ENCODE data around the gene TIGAR. TPM values are rescaled to one million over a fixed set of nuclear protein-coding genes. Genes with fewer than 3 reads are reported as not detected.

Gene TIGAR
- total RNA-seq, 1 donor: 11.5 TPM

DNA sequence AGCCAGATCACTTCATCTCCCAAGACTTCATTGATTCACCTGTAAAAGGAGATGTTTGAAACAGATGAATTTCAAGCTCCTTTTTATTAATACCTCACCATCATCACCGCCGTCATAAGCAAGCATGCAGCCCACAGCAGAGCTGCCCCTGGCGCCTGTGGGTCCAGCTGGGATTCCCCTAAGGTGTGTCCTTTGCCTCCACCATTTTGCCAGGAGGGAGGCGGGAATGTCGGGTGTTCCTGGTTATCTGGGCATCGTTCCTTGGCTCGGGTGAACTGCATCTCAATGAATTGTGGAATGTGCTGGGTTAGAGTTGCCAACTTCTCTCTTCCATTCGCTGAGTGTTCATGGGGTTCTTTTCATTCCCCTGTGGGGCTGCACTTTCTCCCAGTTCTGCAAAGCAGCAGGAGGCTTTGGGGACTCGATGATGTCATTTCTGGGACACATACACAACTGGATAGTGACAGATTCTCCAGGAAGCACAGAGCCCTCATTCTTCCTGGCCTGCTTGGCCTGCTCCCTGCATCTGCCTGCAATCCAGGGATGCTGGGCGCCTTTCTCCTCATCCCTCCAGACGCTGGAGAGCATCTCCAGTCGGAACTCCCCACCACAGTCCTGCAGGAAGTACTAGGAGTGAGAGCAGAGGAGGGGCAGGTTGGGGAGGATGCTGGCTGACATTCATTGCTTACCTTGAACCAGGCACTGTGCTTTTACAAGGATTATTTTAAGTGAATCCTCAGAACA lies 37.3 kb upstream of the TIGAR start:
- DNase-seq (ENCODE audit: low read depth): no peak

DNA sequence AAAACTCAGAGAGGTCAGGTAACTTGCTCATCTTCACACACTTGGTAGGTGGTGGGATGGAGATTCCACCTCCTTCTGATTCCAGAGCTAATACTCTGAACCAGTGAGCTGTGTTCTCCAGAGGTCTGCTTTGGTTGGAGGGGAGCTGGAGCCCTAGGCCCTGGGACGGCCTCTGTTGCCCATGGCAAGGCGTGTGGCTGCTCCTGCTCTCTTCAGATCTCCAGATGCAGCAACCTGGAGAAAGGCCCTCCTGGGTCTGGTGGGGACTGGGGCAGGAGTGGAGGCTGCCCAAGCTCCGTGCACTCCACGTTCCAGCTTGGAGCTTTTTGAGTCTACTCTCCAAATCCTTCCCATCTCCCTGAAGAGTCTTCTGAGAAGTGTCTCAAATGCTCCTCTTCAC lies 36.7 kb upstream of the TIGAR start:
- TF ChIP-seq, protein P1, sequence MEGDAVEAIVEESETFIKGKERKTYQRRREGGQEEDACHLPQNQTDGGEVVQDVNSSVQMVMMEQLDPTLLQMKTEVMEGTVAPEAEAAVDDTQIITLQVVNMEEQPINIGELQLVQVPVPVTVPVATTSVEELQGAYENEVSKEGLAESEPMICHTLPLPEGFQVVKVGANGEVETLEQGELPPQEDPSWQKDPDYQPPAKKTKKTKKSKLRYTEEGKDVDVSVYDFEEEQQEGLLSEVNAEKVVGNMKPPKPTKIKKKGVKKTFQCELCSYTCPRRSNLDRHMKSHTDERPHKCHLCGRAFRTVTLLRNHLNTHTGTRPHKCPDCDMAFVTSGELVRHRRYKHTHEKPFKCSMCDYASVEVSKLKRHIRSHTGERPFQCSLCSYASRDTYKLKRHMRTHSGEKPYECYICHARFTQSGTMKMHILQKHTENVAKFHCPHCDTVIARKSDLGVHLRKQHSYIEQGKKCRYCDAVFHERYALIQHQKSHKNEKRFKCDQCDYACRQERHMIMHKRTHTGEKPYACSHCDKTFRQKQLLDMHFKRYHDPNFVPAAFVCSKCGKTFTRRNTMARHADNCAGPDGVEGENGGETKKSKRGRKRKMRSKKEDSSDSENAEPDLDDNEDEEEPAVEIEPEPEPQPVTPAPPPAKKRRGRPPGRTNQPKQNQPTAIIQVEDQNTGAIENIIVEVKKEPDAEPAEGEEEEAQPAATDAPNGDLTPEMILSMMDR (IDR thresholded peaks at IDR 0.05; ENCODE audit: insufficient read depth, low read length): no peak
- DNase-seq (ENCODE audit: low read depth): no peak
- H3K4me3 ChIP-seq (ENCODE audit: low read depth, low read length): no peak overlapping the region

More for the DNA sequence above, 37.3 kb upstream of the TIGAR start:
- TF ChIP-seq, protein P1 (IDR thresholded peaks at IDR 0.05; ENCODE audit: insufficient read depth, low read length): no peak
- no peak overlapping the region for H3K4me3 ChIP-seq (ENCODE audit: low read depth, low read length)

DNA sequence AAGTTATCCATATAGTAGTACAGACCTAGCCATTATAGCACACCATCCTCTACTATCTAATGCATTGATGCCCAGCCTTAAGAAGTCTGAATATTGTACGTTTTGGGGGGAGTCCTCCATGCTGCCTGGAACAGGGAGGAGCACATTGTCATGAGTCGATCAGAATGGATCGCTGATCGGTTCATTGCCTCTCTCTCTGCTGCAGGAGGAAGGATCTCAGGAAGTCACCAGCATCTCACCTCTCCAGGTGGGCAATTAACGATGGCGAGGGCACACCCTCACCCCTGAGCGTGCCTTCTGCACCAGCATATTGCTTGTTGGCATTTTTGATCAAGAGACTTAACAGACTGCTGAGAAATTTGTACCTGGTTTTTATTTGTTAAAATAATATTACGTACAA lies 35.9 kb upstream of the TIGAR start:
- H3K4me3 ChIP-seq (ENCODE audit: low read depth, low read length): no peak overlapping the region
- DNase-seq (ENCODE audit: low read depth): no peak
- TF ChIP-seq, protein P1 (IDR thresholded peaks at IDR 0.05; ENCODE audit: insufficient read depth, low read length): no peak

GRCh38 chr12:4286228-4286627 lies 34.8 kb upstream of the TIGAR start:
- DNase-seq (ENCODE audit: low read depth): no peak
- TF ChIP-seq, protein P1 (IDR thresholded peaks at IDR 0.05; ENCODE audit: insufficient read depth, low read length): no peak
- H3K4me3 ChIP-seq (ENCODE audit: low read depth, low read length): no peak overlapping the region

DNA sequence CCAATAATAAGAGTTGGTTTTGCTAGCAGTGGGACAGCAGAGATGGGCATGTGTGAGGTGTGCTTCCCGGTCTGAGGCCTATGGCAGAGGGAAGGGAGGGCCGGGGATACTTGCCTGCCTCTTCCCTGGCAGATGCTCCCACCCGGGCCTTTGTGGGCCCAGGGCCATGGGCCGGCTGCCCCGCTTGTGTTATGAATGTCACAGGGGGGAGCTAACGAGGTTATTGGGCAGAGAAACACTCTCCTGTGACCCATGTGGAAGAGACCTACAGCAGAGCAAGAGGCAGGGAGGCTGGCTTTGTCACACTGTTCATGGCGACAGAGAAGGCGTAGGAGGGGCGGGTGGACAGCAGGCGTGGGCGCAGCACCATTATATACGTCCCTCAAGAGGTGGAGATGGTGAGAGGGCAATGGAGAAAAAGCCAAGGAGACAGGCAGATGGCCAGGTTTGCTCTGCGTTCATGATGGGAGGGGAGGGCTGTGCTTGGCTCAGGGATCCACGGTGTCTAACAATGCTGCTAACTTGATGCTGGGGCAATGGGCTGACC lies 34.2 kb upstream of the TIGAR start:
- H3K4me3 ChIP-seq (ENCODE audit: low read depth, low read length): no peak overlapping the region
- TF ChIP-seq, protein P1 (IDR thresholded peaks at IDR 0.05; ENCODE audit: insufficient read depth, low read length): no peak
- no peak for DNase-seq (ENCODE audit: low read depth)

DNA sequence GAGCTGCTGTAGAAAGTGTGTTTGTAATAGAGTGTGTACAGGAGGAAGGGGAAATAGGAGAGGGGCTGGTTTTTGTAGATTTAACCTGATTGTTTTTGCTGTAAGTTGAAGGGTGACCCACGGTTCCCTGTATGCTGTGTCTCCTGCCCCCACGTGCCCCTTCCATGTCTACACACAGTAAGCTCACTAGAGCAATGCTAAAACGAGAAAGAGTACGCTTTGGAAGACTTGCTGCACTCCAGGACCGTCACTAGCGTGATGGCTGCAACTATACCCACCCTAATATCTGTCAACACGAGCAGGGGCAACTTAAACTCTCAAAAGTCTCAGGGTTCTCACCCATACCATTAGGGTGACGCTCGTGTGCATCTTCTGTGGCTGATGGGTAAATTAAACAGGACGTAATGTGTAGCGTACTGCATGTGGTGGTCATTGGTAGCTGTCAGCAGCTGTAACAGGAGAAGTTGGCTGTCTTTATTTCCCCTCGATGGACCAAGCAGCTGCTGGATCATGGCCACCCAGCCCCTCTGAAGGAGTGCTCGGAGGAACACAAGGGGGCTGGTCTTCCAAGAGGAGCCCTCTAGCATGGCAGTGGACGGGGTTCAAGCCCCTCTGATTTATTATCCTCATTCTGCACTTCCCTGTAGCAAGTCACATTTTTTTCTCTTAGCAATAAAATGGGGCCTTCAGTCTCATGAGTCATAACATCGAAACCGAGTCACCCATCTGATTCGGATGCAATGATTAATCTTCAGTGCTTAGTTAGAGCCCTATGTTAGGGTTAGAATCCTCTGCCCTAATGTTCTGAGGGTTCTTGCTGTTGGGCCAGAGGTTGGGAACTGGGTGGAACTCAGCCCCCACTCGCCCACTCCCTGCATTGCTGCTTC lies 33.4 kb upstream of the TIGAR start:
- TF ChIP-seq, protein P1 (IDR thresholded peaks at IDR 0.05; ENCODE audit: insufficient read depth, low read length): no peak
- DNase-seq (ENCODE audit: low read depth): no peak
- no peak overlapping the region for H3K4me3 ChIP-seq (ENCODE audit: low read depth, low read length)
